ENCODE data around the gene ANKRD2.

GRCh38 chr10:97570146-97570788 is 2.3 kb upstream of the ANKRD2 start:
- TF ChIP-seq CTCF (IDR thresholded peaks at IDR 0.05; ENCODE audit: insufficient read depth, low read length, poor library complexity, severe bottlenecking) (no peak), EZH2phosphoT487 (conservative IDR thresholded peaks at IDR 0.05; ENCODE audit: low read length) (no peak)

Measured in SU-DHL-6 (cell line).